Uterus (tissue), 2 donors: ENCODE measurements around the gene IFIT2.

Experiments
- POLR2A ChIP-seq, 2 donors: fragments of 450-650 bp; IDR thresholded peaks; one replicate each; pipeline ENCODE4 v1.6.1; 2016; ENCODE audit warnings: antibody characterized with exemption in 2 of 2, mild to moderate bottlenecking in 1 of 2, moderate library complexity in 1 of 2
- TF ChIP-seq, protein P1 (sequence below), 4 experiments: fragments of 200-600 bp in 2 of 4; fragments of 450-650 bp in 2 of 4; sonication (generic) in 2 of 4; IDR thresholded peaks; one replicate each; pipeline ENCODE4 v1.5.1; 2016 to 2019; ENCODE audit warnings: antibody characterized with exemption in 4 of 4, mild to moderate bottlenecking in 2 of 4, moderate library complexity in 1 of 4

- no peak for TF ChIP-seq POLR2A (IDR thresholded peaks at IDR 0.05)
- TF ChIP-seq, protein P1, sequence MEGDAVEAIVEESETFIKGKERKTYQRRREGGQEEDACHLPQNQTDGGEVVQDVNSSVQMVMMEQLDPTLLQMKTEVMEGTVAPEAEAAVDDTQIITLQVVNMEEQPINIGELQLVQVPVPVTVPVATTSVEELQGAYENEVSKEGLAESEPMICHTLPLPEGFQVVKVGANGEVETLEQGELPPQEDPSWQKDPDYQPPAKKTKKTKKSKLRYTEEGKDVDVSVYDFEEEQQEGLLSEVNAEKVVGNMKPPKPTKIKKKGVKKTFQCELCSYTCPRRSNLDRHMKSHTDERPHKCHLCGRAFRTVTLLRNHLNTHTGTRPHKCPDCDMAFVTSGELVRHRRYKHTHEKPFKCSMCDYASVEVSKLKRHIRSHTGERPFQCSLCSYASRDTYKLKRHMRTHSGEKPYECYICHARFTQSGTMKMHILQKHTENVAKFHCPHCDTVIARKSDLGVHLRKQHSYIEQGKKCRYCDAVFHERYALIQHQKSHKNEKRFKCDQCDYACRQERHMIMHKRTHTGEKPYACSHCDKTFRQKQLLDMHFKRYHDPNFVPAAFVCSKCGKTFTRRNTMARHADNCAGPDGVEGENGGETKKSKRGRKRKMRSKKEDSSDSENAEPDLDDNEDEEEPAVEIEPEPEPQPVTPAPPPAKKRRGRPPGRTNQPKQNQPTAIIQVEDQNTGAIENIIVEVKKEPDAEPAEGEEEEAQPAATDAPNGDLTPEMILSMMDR (IDR thresholded peaks at IDR 0.05) = no peak
Observed at GRCh38 chr10:89335226-89335625, 33.4 kb downstream of the IFIT2 start.
